ENCODE data around the gene GRK5. TPM values are rescaled to one million over a fixed set of nuclear protein-coding genes. Genes with fewer than 3 reads are reported as not detected.

The GRK5 gene
- polyA plus RNA-seq, 1 donor from 2014 or later, result 34.9 TPM

GRCh38 chr10:119346095-119346832, 138.9 kb downstream of the GRK5 start:
- H3K27me3 ChIP-seq (ENCODE audit: insufficient read depth, low read depth, low read length), result no peaks in the 10 kb centered on the region
- no peaks in the 10 kb centered on the region for H3K79me2 ChIP-seq (replicated peaks; ENCODE audit: insufficient read depth, low read length)
- no peaks in the 10 kb centered on the region for H3K9me3 ChIP-seq (ENCODE audit: low read length)
- H3K36me3 ChIP-seq (ENCODE audit: insufficient read depth, low read length), result no peaks in the 10 kb centered on the region
- H2AFZ ChIP-seq (ENCODE audit: low read depth, low read length), result no peak overlapping the region
- H3K4me3 ChIP-seq (ENCODE audit: low read length), result no peak overlapping the region
- no peaks in the 10 kb centered on the region for H4K20me1 ChIP-seq (ENCODE audit: insufficient read depth)
- H3K9ac ChIP-seq (ENCODE audit: low read length), result no peak overlapping the region
- no peak overlapping the region for H3K27ac ChIP-seq (ENCODE audit: low read length)
- H3F3A ChIP-seq (ENCODE audit: insufficient read depth, low read length, poor library complexity, severe bottlenecking), result no peaks in the 10 kb centered on the region
- H3K9me2 ChIP-seq (ENCODE audit: insufficient read depth, low read length), result no peaks in the 10 kb centered on the region
- no peak overlapping the region for H3K4me2 ChIP-seq (ENCODE audit: low read length)
- no peak for TF ChIP-seq EP300 (conservative IDR thresholded peaks at IDR 0.05; ENCODE audit: poor library complexity, severe bottlenecking)

- TF ChIP-seq, protein P1, sequence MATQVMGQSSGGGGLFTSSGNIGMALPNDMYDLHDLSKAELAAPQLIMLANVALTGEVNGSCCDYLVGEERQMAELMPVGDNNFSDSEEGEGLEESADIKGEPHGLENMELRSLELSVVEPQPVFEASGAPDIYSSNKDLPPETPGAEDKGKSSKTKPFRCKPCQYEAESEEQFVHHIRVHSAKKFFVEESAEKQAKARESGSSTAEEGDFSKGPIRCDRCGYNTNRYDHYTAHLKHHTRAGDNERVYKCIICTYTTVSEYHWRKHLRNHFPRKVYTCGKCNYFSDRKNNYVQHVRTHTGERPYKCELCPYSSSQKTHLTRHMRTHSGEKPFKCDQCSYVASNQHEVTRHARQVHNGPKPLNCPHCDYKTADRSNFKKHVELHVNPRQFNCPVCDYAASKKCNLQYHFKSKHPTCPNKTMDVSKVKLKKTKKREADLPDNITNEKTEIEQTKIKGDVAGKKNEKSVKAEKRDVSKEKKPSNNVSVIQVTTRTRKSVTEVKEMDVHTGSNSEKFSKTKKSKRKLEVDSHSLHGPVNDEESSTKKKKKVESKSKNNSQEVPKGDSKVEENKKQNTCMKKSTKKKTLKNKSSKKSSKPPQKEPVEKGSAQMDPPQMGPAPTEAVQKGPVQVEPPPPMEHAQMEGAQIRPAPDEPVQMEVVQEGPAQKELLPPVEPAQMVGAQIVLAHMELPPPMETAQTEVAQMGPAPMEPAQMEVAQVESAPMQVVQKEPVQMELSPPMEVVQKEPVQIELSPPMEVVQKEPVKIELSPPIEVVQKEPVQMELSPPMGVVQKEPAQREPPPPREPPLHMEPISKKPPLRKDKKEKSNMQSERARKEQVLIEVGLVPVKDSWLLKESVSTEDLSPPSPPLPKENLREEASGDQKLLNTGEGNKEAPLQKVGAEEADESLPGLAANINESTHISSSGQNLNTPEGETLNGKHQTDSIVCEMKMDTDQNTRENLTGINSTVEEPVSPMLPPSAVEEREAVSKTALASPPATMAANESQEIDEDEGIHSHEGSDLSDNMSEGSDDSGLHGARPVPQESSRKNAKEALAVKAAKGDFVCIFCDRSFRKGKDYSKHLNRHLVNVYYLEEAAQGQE (IDR thresholded peaks at IDR 0.05; ENCODE audit: borderline replicate concordance), result no peak
- TF ChIP-seq RAD21 (conservative IDR thresholded peaks at IDR 0.05) (no peak), SMC3 (conservative IDR thresholded peaks at IDR 0.05; ENCODE audit: poor library complexity) (no peak), EZH2 (IDR thresholded peaks at IDR 0.05; ENCODE audit: borderline replicate concordance, insufficient read depth, low read length, poor library complexity, severe bottlenecking) (no peak), MXI1 (conservative IDR thresholded peaks at IDR 0.05; ENCODE audit: poor library complexity, severe bottlenecking) (no peak), POLR2AphosphoS5 (IDR thresholded peaks at IDR 0.05) (no peak)
- TF ChIP-seq, protein P2, sequence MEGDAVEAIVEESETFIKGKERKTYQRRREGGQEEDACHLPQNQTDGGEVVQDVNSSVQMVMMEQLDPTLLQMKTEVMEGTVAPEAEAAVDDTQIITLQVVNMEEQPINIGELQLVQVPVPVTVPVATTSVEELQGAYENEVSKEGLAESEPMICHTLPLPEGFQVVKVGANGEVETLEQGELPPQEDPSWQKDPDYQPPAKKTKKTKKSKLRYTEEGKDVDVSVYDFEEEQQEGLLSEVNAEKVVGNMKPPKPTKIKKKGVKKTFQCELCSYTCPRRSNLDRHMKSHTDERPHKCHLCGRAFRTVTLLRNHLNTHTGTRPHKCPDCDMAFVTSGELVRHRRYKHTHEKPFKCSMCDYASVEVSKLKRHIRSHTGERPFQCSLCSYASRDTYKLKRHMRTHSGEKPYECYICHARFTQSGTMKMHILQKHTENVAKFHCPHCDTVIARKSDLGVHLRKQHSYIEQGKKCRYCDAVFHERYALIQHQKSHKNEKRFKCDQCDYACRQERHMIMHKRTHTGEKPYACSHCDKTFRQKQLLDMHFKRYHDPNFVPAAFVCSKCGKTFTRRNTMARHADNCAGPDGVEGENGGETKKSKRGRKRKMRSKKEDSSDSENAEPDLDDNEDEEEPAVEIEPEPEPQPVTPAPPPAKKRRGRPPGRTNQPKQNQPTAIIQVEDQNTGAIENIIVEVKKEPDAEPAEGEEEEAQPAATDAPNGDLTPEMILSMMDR (IDR thresholded peaks at IDR 0.05; ENCODE audit: poor library complexity, severe bottlenecking), result no peak
- H4K20me1 ChIP-seq (ENCODE audit: insufficient read depth), result no peaks in the 10 kb centered on the region
- no peaks in the 10 kb centered on the region for H3K36me3 ChIP-seq (ENCODE audit: insufficient read depth, low read length)
- no peaks in the 10 kb centered on the region for H3K79me2 ChIP-seq (replicated peaks; ENCODE audit: insufficient read depth, low read length)
- H3K27ac ChIP-seq (ENCODE audit: low read length), result no peak overlapping the region
- no peaks in the 10 kb centered on the region for H3F3A ChIP-seq (ENCODE audit: insufficient read depth, low read length, poor library complexity, severe bottlenecking)
- H3K9me2 ChIP-seq (ENCODE audit: insufficient read depth, low read length), result no peaks in the 10 kb centered on the region
- no peak overlapping the region for H3K4me3 ChIP-seq (ENCODE audit: low read length)
- H3K9me3 ChIP-seq (ENCODE audit: low read length), result peaks cover 7% of the 10 kb centered on the region
- H3K27me3 ChIP-seq (ENCODE audit: insufficient read depth, low read depth, low read length), result no peaks in the 10 kb centered on the region
- no peak overlapping the region for H3K9ac ChIP-seq (ENCODE audit: low read length)
- no peak overlapping the region for H2AFZ ChIP-seq (ENCODE audit: low read depth, low read length)
- no peak overlapping the region for H3K4me2 ChIP-seq (ENCODE audit: low read length)
Measured at GRCh38 chr10:119347181-119347974, 140.0 kb downstream of the GRK5 start.
